NCI-H345 (cell line): ENCODE results near the gene ADAMTS5.

ENCODE experiments used
- DNase-seq: peaks from one replicate; lab custom pipeline; 2025; lab: John Stamatoyannopoulos, UW

The ADAMTS5 gene

GRCh38 chr21:26887251-26887650 lies 79.6 kb downstream of the ADAMTS5 start:
- DNase-seq, result no peak

DNA sequence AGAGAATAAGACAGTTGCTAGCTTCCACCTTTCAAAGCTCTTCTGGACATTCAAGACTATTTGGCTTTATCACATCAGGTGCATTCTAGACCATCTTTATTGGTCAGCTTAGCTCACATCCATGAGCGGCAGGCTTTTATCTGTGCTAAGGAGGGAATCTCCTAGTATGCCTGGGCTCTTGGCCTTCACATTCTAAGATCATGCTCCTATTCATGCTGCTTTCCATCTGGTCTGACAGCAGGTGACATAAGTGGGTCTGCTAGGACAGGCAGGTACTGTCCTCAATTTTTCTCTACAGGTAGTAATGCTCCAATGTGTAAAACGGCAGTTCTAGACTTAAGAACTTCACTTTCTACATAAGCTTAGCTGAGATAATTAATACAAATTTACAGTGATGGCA lies 82.5 kb downstream of the ADAMTS5 start:
- no peak for DNase-seq

GRCh38 chr21:26883768-26884167 lies 83.1 kb downstream of the ADAMTS5 start:
- DNase-seq, result no peak

DNA sequence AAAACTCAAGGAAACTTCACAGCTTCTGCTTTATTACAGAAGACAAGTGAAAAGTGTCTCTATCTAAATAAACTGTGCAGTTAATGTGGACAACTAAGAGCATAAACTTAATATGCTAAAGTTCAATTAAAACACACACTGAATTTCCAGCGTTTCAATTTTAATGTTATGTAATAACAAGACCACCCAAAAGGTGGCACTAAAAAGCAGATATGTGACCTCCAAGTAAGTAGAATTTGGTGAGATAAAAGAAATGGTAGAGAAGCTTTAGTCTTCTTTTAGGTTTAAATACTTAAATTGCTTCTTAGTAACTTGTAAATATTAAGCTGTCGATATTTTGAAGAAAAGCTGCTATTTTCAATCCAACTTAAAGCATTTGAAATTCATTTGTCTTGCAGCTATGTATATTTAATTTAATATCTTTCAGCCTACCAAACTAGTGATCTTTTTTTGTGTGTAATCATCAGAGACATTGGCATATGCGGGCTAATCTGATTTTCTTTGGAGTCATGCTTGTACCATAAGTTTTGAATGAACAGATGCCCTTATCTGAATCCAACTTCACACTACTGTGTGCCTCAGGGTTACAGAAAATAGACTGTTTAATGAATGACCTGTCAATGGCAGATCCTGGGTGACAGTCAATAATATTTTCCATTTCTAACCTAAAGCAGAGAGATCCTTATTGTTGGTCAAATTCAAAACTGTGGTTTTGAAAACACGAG lies 85.2 kb downstream of the ADAMTS5 start:
- DNase-seq, result no peak

GRCh38 chr21:26877018-26877417 lies 89.9 kb downstream of the ADAMTS5 start:
- no peak for DNase-seq

DNA sequence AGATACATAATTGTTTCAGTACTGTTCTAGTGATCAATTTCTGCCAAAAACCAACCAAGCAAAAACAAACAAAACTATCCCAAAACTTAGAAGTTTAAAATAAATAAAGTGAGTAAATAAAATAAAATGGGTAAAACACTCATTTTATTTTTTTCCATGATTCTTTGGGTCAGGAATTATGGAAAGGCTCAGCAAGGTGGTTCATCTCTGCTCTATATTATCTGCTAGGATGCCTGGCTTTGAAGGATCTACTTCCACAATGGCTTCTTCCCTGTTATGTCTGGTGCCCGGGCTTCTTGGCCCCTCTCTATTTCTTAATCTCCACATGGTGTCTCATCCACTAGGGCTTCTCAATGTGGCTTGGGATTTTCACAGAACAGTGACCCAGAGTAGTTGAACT lies 92.5 kb downstream of the ADAMTS5 start:
- DNase-seq, result no peak
